AG10803 (cell line): ENCODE measurements around the gene VILL.

Experiments
- DNase-seq: peaks from one replicate; pipeline ENCODE4 v3.0.0; 2010; ENCODE audit warnings: low read depth
- H3K4me3 ChIP-seq: 2 replicates; pipeline ENCODE4 v1.5.1; 2011; ENCODE audit warnings: mild to moderate bottlenecking, low read length, control low read depth
- CTCF ChIP-seq: conservative IDR thresholded peaks from 2 replicates; pipeline ENCODE4 v1.5.1; 2011; ENCODE audit warnings: mild to moderate bottlenecking, low read length, control low read depth, inconsistent platforms

The VILL gene

GRCh38 chr3:37963635-37964034 lies 27.0 kb upstream of the VILL start:
- no peak for DNase-seq
- TF ChIP-seq CTCF, result no peak
- H3K4me3 ChIP-seq, result no peak overlapping the region

- no peak overlapping the region for H3K4me3 ChIP-seq
- DNase-seq, result no peak
- TF ChIP-seq CTCF, result no peak
Measured at GRCh38 chr3:37964146-37964545, 26.4 kb upstream of the VILL start.

GRCh38 chr3:37964716-37965115 lies 25.9 kb upstream of the VILL start:
- no peak for TF ChIP-seq CTCF
- no peak for DNase-seq
- no peak overlapping the region for H3K4me3 ChIP-seq

- TF ChIP-seq CTCF, result peak; percentile 94
- H3K4me3 ChIP-seq, result no peak overlapping the region
- peak; percentile 68 for DNase-seq
Measured at GRCh38 chr3:37967260-37967881, 23.2 kb upstream of the VILL start.

GRCh38 chr3:37968199-37968598 lies 22.4 kb upstream of the VILL start:
- no peak for DNase-seq
- no peak for TF ChIP-seq CTCF
- H3K4me3 ChIP-seq, result no peak overlapping the region

- no peak for TF ChIP-seq CTCF
- DNase-seq, result no peak
- H3K4me3 ChIP-seq, result no peak overlapping the region
Measured at GRCh38 chr3:37968813-37969595, 21.6 kb upstream of the VILL start.

- TF ChIP-seq CTCF, result no peak
- H3K4me3 ChIP-seq, result no peak overlapping the region
- DNase-seq, result no peak
Measured at GRCh38 chr3:37969596-37970100, 20.9 kb upstream of the VILL start.
